Esophagus (tissue), 2 donors: ENCODE data around the gene HSPB1. TPM values are rescaled to one million over a fixed set of nuclear protein-coding genes. Genes with fewer than 3 reads are reported as not detected.
"Not testable (repeated sequence)": the region's sequence is repeated elsewhere in the genome, so short reads cannot be mapped to it uniquely, and the experiment has no call there.

Source experiments
- H3K27ac ChIP-seq, 2 donors: one replicate each; pipeline ENCODE4 v1.5.1; 2013; ENCODE audit warnings: low read depth in 2 of 2, mild to moderate bottlenecking in 2 of 2, inconsistent platforms in 1 of 2, low read length in 1 of 2, moderate library complexity in 1 of 2
- H3K27me3 ChIP-seq, 2 donors: one replicate each; pipeline ENCODE4 v1.6.1; 2013; ENCODE audit warnings: low read length in 2 of 2, control low read depth in 1 of 2, mild to moderate bottlenecking in 1 of 2; ENCODE audit not compliant: insufficient read depth in 2 of 2, control insufficient read depth in 1 of 2
- H3K36me3 ChIP-seq, 2 donors: one replicate each; pipeline ENCODE4 v1.6.1; 2013; ENCODE audit warnings: low read length in 1 of 2; ENCODE audit not compliant: control insufficient read depth in 2 of 2, insufficient read depth in 2 of 2
- H3K4me1 ChIP-seq, 2 donors: one replicate each; pipeline ENCODE4 v1.6.1; 2013; ENCODE audit warnings: low read length in 1 of 2; ENCODE audit not compliant: control insufficient read depth in 2 of 2, insufficient read depth in 2 of 2
- H3K4me3 ChIP-seq, 2 donors: one replicate each; pipeline ENCODE4 v1.5.1; 2013; ENCODE audit warnings: low read length in 2 of 2, mild to moderate bottlenecking in 2 of 2, low read depth in 1 of 2, moderate library complexity in 1 of 2
- H3K9me3 ChIP-seq, 2 donors: one replicate each; pipeline ENCODE4 v1.6.1; 2013; ENCODE audit warnings: mild to moderate bottlenecking in 2 of 2, low read depth in 1 of 2, low read length in 1 of 2, moderate library complexity in 1 of 2; ENCODE audit not compliant: control insufficient read depth in 2 of 2, insufficient read depth in 1 of 2
- WGBS, 2 donors: extraction: QIAGEN DNeasy Blood & Tissue Kit; methylation state at CpG; one replicate each; pipeline ENCODE4 v1.1.7; 2013; 5-methylcytosine and 5-hydroxymethylcytosine counted together
- polyA plus RNA-seq, 2 donors: library from polyadenylated mRNA; stranded (reverse); fragments of 200-250 nt; gene quantifications; one replicate each; pipeline ENCODE4 v1.2.3, GENCODE V29; 2013
- donor health status: healthy with polysubstance abuse.
- donor health status: Bipolar disorder and iron deficiency.

Gene HSPB1
- polyA plus RNA-seq, 2 donors, result 4,444 to 4,845 TPM

DNA sequence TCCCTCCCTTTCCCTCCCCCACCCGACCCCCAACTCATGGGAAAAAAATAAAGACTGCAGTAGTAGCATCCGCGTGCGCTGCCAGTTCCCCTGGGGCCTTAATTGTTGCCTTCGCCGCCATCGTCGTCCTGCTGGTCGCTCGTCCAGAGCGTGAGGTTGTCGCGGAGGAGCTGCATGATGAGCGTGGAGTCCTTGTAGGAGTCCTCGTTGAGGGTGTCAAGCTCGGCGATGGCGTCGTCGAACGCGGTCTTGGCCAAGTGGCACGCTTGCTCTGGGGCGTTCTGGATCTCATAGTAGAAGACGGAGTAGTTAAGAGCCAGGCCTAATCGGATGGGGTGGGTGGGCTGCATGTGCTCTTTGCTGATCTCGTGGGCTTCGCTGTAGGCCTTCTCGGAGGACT lies 27.0 kb downstream of the HSPB1 start:
- WGBS, 2 donors, result 93 to 94% methylated on average over 29 of the region's 29 CpGs

DNA sequence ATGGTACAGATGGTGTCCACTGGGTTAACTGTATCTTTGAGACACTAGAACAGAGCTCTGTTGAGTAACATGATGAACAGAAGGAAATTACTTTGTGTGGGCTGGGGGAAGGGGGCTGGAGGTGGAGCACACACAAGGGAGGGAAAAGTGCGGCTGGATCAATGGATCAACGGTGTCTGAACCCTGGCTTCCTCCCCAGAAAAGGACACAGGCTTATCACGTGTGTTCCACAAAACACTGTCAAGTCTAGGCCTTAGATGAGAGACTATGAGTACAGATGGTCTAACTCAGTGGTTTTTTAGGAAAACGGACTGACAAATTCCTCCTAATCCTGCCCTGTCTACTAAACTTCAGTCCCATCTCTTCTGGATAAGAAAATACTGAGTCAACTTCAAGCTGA lies 27.8 kb downstream of the HSPB1 start:
- Histone ChIP-seq H3K27ac (no peak overlapping the region), H3K36me3 (peaks cover 16 to 19% of the 10 kb centered on the region in 2 donors), H3K9me3 (no peaks in the 10 kb centered on the region), H3K4me3 (no peak overlapping the region), H3K27me3 (no peaks in the 10 kb centered on the region), H3K4me1 (peaks cover 0 to 3% of the 10 kb centered on the region in 2 donors)
- 70% methylated on average over 4 of the region's 4 CpGs for WGBS, 2 donors

More for the DNA sequence above, 27.0 kb downstream of the HSPB1 start:
- no peaks in the 10 kb centered on the region for H3K27me3 ChIP-seq
- peaks cover 16 to 23% of the 10 kb centered on the region in 2 donors for H3K36me3 ChIP-seq
- H3K27ac ChIP-seq, result no peak overlapping the region
- H3K4me3 ChIP-seq, result no peak overlapping the region
- H3K4me1 ChIP-seq, result peaks cover 0 to 3% of the 10 kb centered on the region in 2 donors
- no peaks in the 10 kb centered on the region for H3K9me3 ChIP-seq

DNA sequence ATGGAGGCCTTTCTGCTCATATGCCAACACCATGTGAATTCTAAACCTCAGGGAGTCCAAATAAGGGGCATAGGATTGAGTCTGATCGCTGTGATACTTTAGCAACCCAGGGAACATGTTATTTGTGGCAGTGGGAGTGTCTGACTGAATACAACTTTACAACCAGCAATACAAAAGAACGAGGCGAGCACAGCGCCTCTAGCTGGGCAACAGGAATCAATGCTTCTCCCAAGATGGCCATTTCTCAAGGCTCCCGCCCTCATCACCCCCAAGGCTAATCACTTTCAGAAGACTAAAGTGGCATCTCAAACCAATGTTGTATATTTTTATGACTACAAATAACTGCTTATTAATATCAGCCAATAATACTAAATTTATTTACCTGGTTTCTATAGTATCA lies 28.2 kb downstream of the HSPB1 start:
- peaks cover 0 to 3% of the 10 kb centered on the region in 2 donors for H3K4me1 ChIP-seq
- no peak overlapping the region for H3K27ac ChIP-seq
- peaks cover 16 to 19% of the 10 kb centered on the region in 2 donors for H3K36me3 ChIP-seq
- H3K4me3 ChIP-seq, result no peak overlapping the region
- no peaks in the 10 kb centered on the region for H3K9me3 ChIP-seq
- WGBS, 2 donors, result 84 to 93% methylated on average over 5 of the region's 5 CpGs
- no peaks in the 10 kb centered on the region for H3K27me3 ChIP-seq

DNA sequence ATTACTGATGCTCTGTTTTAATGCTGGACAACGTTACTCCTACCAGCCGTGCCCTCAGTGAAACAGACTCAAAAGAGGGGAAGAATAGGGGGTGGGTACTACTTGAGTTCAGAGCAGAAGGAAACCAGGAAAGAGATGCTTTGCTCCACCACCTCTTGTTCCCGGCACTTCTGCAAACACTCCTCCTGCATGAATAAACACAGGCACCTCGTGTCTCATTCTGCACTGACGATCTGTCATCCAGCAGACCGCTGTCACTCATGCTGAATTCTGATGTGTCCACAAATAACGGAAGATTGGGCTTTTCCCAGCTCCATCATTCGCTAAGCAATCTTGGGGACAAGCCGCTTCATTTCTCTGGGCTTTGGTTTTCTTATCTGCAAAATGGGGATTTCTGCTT lies 29.6 kb downstream of the HSPB1 start:
- Histone ChIP-seq H3K27me3 (no peaks in the 10 kb centered on the region), H3K4me3 (no peak overlapping the region), H3K9me3 (no peaks in the 10 kb centered on the region), H3K4me1 (peaks cover 0 to 3% of the 10 kb centered on the region in 2 donors), H3K27ac (no peak overlapping the region), H3K36me3 (peaks cover 16% of the 10 kb centered on the region in 2 donors)
- WGBS, 2 donors, result 66 to 80% methylated on average over 9 of the region's 9 CpGs

DNA sequence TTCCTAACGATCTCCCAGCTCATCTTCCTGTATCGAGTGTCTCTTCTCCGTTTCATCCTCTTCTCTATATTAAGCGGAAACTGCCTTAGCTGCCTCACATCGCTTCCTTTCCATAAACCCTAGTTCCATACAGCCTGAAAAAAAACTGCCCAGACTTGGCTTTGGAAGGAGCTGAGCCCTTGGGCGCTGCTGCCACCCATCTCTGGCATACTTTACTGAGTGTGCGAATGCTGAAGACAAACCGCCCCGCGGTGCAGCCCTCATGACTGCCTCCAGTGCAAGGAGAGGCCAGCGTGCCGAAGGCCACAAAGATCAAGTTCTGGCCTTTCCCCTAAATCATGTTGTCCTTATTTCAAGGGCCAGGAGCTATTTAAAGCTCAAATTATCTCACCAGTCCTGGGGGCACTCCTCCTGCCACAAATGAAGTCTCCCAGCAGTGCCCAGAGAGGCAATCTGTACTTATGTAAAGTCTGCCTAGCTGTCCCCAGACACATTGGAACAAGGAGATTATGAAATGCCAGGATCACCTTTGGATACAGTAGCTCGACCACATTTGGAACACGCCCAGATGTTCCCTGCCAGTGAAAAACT lies 31.1 kb downstream of the HSPB1 start:
- 66 to 69% methylated on average over 14 of the region's 14 CpGs for WGBS, 2 donors
- no peak overlapping the region for H3K4me3 ChIP-seq
- peaks cover 3% of the 10 kb centered on the region in 2 donors for H3K4me1 ChIP-seq
- no peaks in the 10 kb centered on the region for H3K9me3 ChIP-seq
- peaks cover 12 to 13% of the 10 kb centered on the region in 2 donors for H3K36me3 ChIP-seq
- H3K27ac ChIP-seq, result peak overlapping the region in 1 of 2 donors; percentile 53
- no peaks in the 10 kb centered on the region for H3K27me3 ChIP-seq

DNA sequence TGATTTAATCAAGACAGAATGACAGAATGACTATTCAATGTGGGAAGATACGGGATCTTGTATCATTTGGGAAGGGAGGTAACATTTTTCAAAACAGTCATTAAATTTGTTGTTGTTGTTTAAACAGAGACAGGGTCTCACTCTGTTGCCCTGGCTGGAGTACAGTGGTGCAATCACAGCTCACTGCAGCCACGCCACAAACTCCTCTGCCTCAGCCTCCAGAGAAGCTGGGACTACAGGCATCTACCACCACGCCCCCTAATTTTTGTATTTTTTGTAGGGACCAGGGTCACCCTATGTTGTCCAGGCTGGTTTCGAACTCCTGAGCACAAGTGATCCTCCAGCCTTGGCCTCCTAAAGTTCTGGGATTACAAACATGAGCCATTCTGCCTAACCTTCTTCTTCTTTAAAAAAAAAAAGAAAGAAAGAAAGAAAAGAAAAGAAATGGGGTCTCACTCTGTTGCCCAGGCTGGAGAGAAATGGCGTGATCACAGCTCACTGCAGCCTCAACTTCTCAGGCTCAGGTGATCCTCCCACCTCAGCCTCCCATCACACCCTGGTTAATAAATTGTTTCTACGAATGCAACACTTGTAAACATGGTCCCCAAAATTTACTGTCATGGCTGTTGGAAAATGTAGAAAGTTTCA lies 32.0 kb downstream of the HSPB1 start:
- Histone ChIP-seq H3K36me3 (peaks cover 7 to 11% of the 10 kb centered on the region in 2 donors), H3K4me3 (no peak overlapping the region), H3K9me3 (no peaks in the 10 kb centered on the region), H3K4me1 (peaks cover 3% of the 10 kb centered on the region in 2 donors), H3K27ac (no peak overlapping the region), H3K27me3 (no peaks in the 10 kb centered on the region)
- 88 to 93% methylated on average over 6 of the region's 6 CpGs for WGBS, 2 donors

DNA sequence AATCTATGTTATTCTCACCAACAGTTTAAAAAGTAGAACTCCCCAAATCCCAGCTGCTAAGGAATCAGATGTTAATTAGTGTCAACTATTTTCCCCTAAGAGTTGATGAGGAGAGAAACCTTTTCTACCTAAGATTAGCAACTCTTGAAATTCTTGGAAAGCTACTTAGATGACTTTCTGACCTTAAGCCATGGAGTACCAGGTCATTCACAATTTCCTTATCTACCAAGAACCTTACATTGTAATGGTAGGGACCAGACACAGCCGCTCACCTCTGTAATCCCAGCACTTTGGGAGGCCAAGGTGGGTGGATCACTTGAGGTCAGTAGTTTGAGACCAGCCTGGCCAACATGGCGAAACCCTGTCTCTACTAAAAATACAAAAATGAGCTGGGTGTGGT lies 32.9 kb downstream of the HSPB1 start:
- H3K4me3 ChIP-seq, H3K9me3 ChIP-seq, H3K27ac ChIP-seq, H3K4me1 ChIP-seq, H3K36me3 ChIP-seq, H3K27me3 ChIP-seq: not testable (repeated sequence)
- WGBS, 2 donors, result 90 to 91% methylated on average over 2 of the region's 2 CpGs

DNA sequence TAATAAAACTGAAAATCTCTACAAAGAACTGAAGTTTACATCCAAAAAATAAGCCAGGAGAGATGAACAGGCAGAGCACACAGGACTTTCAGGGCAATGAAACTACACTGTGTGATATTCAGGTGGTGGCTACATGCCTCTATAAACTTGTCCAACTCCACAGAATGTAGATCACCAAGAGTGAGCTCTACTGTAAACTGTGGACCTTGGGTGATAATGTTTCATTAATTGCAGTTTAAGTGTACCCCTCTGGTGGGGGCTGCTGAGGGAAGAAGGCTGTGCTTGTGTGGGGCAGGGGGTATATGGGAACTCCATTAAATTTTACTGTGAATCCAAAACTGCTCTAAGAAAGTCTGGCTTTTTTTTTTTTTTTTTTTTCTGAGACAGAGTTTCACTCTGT lies 33.6 kb downstream of the HSPB1 start:
- H3K27ac ChIP-seq, result no peak overlapping the region
- H3K27me3 ChIP-seq, result no peaks in the 10 kb centered on the region
- H3K9me3 ChIP-seq, result no peaks in the 10 kb centered on the region
- peaks cover 3% of the 10 kb centered on the region in 2 donors for H3K4me1 ChIP-seq
- no peak overlapping the region for H3K4me3 ChIP-seq
- H3K36me3 ChIP-seq, result peaks cover 0 to 3% of the 10 kb centered on the region in 2 donors

DNA sequence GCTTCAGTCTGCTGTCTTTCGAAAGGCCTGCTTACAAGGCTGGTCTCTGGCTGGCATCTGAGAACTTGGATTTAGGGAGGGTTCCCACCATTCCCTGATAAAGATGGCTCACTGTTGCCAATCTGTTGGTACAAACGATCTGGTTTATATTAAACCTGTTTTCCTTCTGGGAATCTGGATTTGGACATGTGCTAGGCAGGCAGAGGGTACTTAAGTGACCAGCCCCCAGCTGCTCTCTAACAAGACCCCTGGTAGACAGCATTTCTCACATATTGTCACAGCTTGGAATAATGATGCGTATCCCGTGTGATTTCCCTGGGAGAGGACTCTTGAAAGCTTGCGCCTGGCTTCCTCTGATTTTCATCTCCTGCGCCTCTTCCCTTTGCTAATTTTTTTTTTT lies 34.7 kb downstream of the HSPB1 start:
- Histone ChIP-seq H3K9me3 (no peaks in the 10 kb centered on the region), H3K27ac (peak overlapping the region in 1 of 2 donors; percentile 9), H3K4me1 (peaks cover 3% of the 10 kb centered on the region in 2 donors), H3K4me3 (no peak overlapping the region), H3K27me3 (no peaks in the 10 kb centered on the region), H3K36me3 (peaks cover 0 to under 1% of the 10 kb centered on the region in 2 donors)
- 84 to 85% methylated on average over 6 of the region's 6 CpGs for WGBS, 2 donors
